GM18907 (cell line): ENCODE data around the gene ATP8A1.
"Not testable (repeated sequence)": the region's sequence is repeated elsewhere in the genome, so short reads cannot be mapped to it uniquely, and the experiment has no call there.

Experiments used
- ATAC-seq: cut with Tn5 transposase; IDR thresholded peaks from one replicate; pipeline ENCODE4 v1.9.1; 2021; ENCODE audit warnings: mild to moderate bottlenecking, moderate library complexity; ENCODE audit not compliant: unreplicated experiment

The ATP8A1 gene

DNA sequence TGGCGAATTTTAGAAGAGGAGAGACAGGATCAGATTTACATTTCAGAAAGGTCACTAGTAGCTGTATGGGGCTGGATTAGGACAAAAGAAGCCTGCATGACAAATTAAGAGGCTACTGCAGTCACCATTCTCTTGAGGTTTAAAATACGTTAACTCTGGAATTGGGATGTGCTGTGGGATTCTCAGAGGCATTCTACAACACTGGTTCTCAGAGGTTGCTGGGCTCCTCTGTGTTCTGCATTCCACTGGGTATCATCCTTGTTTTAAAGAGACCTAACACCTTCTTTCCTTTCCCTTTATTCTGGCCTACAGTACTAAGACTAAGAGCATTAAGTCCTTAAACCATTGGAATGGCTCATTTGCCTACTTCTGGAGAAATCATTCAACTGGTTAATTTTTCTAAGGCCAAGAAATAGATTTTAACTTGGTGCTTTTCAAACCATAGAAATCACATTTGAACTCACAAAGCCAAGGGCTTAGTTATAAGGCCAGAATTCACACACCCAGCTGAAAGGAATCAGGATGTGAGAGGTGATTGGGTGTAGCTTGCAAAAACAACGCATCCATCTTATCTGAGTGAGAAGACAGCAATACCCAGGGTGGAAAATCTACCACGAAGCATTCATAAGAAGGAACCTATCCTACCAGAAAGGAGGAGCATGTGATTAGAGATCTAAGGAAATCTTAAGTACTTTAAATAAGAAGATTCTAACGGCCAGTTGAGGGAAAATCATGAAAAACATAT lies 143.0 kb downstream of the ATP8A1 start:
- no peak for ATAC-seq

DNA sequence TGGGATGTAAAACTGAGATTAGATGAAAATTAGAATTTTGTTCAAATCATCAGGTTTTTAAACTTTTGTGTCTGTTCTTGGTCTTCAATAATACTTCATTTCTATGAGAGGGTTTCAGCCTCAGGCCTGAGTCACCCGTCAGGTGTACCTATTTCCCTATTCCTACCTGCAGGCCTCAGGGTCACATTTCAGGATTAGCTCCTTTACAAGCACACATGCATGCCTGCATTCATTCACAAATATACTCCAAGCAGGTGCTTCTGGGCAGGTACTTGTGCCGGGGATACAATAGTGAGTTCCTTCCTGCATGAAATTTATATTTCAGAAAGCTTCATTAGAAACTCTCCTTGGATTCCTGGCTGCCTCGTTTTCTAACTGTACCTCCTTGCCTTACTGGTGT lies 144.7 kb downstream of the ATP8A1 start:
- ATAC-seq, result no peak

DNA sequence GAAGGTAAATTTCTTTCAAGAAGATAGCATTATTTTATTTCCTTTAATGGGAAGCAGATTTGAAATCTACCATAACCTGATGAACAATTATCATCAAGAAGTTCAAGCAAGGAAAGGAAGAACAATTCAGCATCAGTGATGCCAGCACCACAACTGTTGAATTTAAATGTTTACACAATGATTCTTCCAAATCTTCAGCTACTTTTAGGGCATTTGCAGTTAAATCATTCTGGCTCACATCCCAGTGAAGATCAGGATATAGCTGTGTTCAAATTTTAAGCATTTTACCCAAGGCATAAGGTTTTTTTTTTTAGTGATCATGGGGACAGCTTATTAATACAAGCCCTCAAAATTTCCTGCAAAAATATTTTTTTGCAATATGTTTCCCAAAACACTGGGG lies 146.7 kb downstream of the ATP8A1 start:
- no peak for ATAC-seq

DNA sequence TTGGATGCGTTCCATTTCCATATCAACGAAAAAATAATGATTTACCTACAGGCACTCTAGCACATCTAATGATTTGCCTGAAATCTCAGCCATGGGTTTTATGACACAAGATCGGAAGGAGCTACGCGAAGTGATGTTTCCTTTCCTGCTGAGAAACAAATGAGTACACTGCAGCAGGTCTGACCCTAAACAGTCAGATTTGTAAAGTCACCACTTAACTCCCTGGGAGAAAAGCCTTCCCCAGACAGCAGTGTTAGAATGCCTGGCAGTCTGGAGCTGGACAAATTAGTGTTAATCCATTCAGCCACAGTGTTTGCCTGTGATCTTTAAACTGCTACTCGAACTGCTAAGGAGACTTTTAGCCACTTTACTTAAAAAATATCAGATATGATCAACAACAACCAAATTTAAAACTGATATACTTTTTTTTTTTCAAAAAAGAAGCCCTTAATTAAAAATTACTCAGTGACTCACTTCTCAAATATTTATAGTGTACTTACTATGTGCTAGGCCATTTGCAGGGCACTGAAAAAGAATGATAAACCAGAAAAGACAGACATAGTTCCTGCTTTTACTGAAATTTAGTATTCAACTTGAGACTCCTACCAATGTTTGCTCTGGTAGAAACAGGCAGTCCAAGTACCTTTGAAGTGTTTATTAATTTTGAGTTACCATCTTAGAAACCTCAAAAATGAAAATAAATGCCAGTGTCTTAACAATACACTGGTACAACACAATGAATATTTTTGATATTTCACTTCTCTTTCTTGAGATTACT lies 155.1 kb downstream of the ATP8A1 start:
- ATAC-seq, result no peak

DNA sequence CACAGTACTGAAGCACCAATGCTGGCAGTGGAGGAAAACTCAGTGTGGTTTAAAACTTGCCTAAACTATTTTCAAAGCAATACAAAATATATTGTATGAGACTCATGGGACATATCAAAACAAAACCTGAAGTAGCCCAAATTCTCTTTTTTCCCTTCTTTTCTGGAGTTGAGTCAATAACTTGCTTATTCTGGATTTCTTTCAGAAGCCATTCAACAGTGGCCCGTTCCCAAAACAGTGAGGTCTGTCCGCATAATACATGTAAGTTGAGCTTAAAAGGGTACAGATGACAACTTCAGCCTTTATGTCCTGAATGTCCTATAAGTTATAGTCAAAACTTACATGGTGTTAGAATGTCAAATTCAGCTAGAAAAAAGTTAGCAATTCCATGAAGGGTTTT lies 158.9 kb downstream of the ATP8A1 start:
- ATAC-seq, result no peak

DNA sequence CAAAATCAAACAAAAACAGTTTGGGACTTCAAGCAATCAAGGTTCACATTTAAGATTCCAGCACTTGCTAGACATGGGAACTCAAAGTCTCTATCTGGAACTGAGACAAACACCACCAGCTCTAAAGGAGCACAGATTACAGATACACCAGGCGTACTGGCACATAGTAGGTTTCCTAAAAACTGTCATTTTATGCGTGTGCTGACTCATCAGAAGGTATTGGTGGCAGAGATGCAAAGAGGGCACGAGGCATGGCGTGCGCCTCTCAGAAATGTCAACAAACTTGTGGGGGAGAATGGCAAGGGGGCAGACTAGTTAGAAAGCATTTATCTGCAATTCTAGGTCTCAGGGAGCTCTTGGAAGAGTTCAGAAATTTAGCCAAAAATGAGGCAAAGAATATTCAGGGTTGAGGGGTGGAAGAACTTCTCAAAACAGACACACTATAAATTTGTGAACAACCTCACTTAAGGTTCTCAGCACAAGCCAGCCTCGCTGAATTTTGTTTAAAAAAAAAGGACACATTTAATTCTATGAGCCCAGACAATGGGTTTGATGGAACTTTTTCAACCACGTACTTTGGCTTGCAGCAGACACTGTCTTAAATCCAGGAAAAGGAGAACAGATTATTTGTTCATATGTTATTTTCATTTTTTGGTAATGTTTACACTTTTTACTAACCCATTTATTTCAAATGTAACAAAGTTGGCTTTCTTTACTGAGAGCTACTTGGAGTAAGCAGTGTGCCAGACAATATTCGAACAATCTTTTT lies 159.6 kb downstream of the ATP8A1 start:
- ATAC-seq, result no peak

DNA sequence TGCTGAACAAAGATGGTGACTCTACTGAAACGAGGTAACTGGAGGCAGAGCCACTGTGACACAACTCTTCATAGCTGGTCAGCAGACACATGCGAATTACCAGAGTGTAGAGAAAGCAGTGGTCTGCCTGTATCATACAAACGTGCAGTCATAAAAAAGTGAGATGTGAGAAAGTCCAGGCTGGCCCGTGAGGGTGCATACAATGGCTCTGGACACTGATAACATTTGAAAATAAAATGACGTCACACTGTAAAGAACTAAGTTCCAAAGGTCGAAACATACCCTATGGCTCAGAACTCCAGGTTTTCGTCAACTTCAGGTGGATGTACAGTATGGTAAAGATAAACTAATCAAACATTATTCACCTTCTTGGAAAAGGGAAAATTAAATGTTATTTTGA lies 163.9 kb downstream of the ATP8A1 start:
- ATAC-seq, result no peak

DNA sequence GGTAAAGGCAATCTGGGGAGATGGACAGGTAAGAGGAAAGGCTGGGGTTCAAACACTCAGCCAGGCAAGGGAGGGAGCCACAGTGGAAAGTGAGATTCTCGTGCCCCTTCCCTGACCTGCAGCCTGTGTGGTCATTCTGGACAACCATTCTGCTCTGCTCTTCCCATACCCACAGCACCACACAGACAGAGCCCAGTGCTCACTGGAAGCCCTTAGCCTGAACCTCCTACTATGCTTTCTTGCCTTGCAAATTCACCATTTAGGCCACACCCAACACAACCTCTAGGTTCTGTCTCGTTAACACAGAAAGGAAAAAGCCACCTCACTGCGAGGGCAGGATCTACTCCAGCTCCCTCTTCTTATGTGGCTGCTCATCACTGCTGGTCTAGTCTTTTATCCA lies 166.9 kb downstream of the ATP8A1 start:
- ATAC-seq, result no peak

DNA sequence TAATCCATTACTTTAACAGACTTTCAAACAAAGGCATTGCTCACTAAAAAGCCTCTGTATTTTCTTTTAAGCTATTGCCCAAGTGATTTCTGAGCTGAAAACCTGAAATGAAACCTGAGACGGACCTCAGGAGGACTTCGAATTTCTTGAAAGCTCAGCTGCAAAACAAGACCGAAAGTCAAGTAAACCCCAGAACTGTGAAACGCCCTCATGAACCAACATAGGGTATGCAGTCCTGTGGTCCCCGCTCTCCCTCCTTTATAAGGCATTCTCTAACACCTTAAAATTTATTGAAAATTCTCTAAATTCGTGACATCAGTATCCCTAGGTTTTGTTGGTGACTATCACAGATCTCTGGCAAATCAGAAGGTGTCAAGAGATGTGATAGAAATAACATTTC lies 167.8 kb downstream of the ATP8A1 start:
- ATAC-seq, result peak; percentile 78

DNA sequence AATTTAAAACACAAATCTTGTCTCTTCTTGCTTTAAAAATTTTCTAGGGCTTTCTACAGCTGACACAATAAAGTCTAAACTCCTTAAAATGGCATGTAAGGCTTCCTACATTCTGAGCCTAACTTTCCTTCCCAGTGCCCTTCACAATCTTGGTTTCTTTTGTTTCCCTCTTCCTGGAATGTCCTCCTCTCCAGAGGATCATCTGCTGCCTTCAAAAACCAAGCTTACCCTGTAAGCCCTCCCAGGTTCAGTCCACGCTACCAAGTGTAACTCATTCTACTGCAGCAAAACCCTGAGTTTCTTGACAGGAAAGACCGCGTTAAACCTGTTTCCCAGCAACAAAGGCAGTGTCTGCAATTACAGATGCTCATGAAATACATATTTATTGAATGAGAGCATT lies 168.4 kb downstream of the ATP8A1 start:
- no peak for ATAC-seq

DNA sequence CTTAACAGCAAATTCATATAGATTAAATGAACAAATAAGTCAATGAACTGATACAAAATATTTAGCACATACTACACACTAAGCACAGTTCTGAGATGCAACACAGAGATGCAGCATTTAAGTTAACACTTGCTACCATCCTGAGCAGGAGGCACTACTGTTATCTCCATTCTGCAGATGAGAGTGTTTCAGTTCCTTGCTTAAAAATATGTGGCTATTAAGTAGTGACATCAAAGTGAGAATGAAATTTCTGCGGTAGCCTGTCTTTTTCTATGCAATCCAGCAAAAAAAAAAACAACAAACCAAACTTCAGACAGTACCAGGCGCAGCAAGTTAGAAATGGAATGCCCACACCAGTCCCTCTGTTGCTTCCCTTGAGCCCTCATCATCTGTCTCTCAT lies 168.8 kb downstream of the ATP8A1 start:
- ATAC-seq, result peak; percentile 85

DNA sequence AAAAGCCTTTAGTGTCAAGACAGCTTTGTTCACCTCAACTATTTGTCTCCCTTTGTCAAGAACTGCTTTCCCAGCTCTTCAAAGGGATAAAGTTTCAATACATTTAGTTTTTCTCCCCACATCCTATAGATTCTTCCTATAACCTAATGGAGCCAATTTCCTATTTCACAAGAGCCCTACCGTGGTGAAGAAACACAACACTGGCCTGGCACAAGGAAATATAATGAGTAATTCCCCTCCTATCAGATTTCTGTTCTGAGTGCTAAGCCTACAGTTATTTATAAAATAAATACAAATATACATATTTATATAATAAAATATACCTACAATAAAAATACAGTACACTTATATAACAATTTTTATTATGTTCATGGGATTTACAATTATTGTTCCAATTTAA lies 169.7 kb downstream of the ATP8A1 start:
- ATAC-seq, result no peak

DNA sequence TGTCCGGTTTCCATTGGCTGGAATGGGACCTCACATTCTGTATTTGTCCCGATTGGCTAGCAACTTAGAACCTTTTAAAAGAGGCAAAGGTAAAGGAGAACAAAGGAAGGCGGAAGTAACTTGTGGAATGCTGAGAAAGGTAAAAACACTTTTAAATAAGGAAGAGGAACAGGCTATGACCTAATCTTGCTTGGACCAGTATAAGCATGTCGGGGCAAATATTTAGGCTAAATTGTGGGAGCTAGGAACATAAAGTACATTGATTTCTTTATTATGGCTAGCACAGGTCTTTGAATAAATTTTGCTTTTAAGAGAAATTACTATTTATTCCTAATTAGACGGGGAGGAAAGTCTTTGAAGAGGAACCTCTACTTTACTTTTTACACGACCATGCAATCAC lies 170.7 kb downstream of the ATP8A1 start:
- not testable (repeated sequence) for ATAC-seq

DNA sequence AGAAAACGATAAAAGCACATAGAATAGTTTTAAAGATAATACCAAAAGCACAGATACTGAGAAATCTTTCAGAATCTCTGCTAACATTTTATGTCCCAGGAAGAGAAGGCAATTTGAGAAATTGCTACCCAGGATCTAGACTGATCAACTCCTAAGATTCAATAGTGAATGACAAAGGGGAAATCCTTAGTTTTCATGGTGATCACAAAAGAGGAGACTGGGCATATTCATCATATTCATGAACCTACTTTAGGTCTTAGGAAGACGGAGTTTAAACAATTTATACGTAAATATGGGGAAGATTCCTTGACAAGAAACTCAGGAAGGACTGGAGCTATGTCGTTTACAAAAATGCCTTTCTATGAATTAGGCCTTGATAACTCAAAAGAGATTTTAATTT lies 172.3 kb downstream of the ATP8A1 start:
- no peak for ATAC-seq

DNA sequence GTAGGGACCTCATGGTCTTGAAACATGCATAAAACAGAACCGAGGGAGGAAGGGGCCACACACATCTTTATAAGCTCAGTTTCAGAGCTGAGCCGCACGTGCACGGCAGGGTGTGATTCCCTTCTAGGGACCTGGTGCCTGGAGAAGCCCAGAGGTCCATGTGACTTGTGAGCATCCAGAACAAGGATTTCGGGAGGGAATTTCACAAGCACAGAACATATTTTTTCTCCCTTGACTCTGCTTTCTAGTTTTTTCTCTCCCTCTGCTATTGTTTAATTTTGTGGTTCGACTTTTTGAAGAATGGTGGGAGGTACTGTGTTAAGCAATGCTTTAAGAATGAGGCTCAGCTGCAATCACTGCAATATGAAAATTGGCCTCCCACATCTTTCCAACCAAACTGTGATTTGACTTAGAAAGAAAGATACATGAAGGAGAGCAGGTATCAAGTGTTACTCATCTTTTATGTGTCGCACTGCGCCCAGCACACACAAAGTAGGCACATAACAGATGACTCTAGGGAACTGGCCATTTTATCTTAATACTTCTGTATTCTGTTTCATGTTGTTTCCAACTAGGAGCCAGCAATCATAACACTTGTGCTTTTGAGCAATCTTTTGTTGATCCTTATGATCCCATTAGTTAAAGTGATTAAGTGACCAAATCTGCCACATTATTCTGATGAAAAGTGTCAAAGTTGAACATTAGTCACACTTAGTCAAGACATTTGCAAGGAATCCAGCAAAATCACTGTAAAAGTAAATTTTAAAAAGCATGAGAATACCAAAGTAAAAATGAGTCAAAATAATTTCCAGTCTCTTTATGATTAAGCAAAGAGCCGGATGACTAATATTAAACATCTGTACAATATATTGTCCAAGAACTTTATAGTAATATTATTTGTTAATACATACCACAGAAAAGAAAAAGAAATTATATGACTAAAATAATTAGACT lies 173.2 kb downstream of the ATP8A1 start:
- no peak for ATAC-seq

DNA sequence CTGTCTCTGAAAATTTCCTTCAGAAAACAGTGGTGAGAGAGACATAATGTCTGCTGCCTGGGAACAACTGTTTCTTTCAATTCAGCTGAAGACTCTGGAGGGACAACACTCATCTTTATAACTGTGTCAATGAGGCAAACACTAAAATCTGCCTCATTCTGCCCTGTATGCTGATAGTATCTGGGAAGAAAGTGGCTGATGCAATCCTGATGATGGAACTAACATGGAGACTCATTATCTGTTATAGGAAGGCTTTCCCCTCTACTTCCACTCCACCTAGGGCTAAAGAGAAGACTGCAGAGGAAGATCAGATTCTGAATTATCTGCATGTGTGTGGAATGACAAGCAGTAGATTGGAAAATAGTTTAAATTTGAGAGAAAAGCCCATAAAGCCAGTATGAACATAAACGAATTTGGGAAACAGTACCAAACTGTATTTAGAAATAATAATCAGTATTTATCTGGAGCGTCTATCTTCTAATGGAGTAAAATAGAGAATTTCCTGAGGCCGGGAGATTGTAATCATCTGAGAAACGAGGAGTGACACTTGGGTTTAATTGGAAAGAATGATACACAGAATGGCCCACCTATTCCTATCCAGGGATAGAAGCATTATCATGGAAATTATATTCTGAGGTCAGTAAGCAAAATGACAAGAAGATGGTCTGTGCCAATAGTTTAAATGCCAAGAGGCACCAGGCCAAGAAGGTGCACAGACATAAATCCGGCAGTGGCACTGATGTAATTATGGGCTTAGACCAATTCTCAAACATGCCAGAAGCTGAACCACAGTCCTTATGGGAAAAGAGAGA lies 174.2 kb downstream of the ATP8A1 start:
- ATAC-seq, result no peak

DNA sequence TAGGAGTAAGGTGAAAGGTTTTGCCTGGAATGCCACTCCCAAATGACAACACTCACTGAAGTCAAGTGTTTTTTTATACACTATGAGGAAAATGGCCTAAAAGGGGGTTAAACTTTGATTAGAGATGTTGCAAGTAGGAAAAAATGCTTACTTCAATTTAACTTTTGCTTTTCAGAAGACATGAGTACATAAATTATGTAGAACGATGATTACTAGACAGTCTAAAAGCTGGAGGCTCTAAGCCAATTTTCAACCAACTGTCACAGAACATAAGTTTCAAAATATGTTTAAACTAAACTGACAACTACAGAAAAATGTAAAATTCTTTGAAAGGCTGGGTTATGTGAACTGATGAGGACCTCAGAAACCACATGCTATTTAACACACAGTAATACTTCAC lies 176.2 kb downstream of the ATP8A1 start:
- ATAC-seq, result no peak

DNA sequence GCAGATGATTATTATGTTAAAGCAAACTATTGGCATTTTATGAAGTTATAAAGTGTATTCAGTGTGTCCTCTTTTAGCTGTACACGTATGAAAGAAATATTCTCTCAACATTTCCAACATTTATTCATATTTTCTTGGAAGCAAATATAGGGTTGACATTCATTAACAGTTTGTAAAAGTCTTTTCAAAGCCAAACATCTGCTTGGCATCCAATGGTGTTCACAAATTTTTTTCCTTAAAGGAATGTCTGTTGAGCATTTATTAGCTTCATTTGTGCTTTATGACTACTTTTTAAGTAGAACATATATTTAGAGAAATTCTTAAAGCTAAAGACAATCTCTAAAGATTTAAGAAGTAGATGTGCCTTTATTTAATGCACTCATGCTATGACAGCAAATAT lies 176.6 kb downstream of the ATP8A1 start:
- no peak for ATAC-seq

DNA sequence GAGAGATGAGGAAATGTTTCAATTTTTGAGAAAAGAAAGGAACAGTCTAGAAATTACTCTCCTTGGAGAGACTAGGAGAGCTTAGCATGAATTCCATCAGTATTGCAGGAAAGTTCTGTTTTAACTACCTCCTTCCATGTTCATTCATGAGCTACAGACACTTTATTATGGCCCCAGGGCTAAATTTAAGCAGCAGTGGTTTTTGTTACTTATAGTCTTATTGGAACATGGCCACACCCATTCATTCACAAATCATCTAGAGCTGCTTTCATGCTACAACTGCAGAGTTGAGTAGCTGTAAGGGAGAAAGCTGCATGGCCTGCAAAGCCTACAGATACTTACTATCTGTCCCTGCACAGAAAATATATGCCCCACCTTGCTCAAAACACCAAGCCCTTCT lies 178.0 kb downstream of the ATP8A1 start:
- ATAC-seq, result no peak

DNA sequence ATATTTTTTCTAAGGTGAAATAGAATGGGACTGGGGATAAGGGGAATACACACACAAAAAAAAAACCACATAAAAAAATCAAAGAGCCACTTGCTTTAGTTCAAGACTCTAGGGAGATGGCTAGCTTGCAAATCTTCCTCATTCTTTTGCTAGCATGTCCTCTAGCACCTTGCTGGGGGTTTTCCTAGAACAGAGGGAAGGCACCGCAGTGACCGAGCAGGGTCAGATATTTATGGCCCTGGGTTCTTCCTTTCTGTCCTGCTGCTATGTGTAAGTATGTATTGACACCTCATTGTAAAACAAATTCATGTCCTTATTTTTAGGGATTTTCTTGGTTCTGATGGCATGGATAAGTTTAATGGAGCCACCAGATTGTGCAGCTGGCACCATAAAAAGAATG lies 178.4 kb downstream of the ATP8A1 start:
- ATAC-seq, result no peak
